Measurements from ENCODE around the gene ZDHHC14.

DNA sequence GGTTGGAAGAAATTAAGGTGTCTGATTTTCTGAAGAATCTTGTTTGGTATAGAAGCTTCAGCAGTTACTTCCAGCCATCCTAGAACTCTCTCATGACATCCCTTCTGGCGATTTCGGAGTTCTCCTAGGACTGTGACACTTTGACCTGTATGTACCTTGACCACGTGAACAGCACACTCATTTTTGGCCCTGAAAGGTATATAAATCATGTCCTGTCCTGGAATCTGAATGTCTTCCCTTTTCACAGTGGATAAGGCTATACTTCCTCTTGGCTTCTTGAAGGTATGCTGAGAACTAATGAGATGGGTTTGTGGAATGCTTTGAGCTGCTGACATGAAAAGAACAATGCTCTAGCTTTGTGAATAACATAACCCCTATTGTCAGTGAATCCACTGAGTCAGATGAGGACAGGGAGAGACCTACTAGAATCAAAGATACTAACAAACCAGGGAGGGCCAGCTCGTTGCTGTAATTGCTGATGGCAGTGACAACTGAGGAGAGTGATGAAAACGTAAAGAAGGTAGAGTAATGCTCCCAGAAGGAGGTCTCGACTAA lies 6.0 kb upstream of the ZDHHC14 start:
- TF ChIP-seq, protein P1, sequence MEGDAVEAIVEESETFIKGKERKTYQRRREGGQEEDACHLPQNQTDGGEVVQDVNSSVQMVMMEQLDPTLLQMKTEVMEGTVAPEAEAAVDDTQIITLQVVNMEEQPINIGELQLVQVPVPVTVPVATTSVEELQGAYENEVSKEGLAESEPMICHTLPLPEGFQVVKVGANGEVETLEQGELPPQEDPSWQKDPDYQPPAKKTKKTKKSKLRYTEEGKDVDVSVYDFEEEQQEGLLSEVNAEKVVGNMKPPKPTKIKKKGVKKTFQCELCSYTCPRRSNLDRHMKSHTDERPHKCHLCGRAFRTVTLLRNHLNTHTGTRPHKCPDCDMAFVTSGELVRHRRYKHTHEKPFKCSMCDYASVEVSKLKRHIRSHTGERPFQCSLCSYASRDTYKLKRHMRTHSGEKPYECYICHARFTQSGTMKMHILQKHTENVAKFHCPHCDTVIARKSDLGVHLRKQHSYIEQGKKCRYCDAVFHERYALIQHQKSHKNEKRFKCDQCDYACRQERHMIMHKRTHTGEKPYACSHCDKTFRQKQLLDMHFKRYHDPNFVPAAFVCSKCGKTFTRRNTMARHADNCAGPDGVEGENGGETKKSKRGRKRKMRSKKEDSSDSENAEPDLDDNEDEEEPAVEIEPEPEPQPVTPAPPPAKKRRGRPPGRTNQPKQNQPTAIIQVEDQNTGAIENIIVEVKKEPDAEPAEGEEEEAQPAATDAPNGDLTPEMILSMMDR (IDR thresholded peaks at IDR 0.05) = no peak
- no peak for TF ChIP-seq POLR2A (IDR thresholded peaks at IDR 0.05)
